Stimulated activated memory B cell treated with anti-CD40 and anti-IgM and Interleukin-4, amounts not matched to agents 10 μg/mL and 1 μg/mL and 100 μg/mL, for 72 hours (primary cell): Measurements from ENCODE around the gene LRRC19.

Source experiments
- ATAC-seq: fragments of 150-1000 bp; cut with Tn5 transposase; 2 replicates; pipeline ENCODE4 v1.10.0; 2021
- H3K27ac Mint-ChIP-seq: one replicate; pipeline ENCODE4 v1.8.0; 2022; ENCODE audit warnings: mild to moderate bottlenecking, mixed read lengths
- H3K27me3 Mint-ChIP-seq: one replicate; pipeline ENCODE4 v1.8.0; 2022; ENCODE audit warnings: mixed read lengths
- H3K36me3 Mint-ChIP-seq: one replicate; pipeline ENCODE4 v1.8.0; 2022; ENCODE audit warnings: mixed read lengths
- H3K4me1 Mint-ChIP-seq: one replicate; pipeline ENCODE4 v1.8.0; 2022; ENCODE audit warnings: mixed read lengths
- H3K4me3 Mint-ChIP-seq: one replicate; pipeline ENCODE4 v1.8.0; 2022; ENCODE audit warnings: mild to moderate bottlenecking, moderate library complexity, mixed read lengths
- H3K9me3 Mint-ChIP-seq: one replicate; pipeline ENCODE4 v1.8.0; 2022; ENCODE audit warnings: mixed read lengths

Gene LRRC19

DNA sequence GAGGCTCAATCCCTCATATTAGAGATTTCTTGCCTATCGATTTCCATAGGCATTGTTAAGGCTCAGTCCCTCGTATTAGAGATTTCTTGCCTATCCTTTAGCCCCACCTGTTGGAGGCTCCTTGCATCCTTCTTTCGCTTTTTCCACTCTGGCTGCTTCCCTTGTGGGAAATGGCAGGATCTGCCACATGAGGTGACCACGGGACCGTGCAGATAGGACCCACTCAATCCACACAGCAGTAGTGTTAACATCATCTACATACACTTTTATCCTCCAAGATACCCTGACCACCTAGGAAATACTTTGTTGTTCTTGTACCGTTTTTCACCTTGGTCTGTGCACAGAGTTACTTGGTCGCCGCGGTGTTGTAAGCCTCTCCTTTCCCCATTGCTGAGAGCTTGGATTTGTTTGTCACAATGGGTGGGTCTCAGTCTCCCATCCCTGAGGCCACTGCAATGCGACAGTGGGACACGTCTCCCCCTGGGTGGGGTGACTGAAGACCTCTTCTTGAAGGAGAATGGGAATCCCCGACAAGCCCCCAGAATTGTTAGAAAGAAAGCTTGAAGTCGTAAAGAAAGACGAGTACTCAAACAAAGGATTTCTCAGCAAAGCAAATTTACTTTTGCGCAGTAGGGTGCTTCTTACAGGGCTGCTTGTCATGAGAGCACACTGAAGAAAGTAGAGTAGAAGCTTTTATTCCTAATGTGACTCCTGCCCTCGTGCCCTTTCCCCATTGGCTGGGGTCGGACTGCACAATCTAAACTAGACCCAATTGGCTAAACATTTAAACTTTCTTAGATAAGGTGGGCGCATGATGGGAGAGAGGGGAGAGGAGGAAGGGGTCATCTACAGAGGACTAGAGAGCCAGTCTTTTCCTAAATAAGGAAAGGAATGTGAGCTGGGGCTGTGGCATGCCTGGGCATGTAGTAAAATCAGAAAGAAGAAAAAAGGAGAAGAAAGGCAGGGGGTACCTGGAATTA is 29.5 kb downstream of the LRRC19 start:
- Mint-ChIP-seq H3K27ac (no peak overlapping the region), H3K4me3 (no peak overlapping the region), H3K27me3 (no peaks in the 10 kb centered on the region), H3K36me3 (peaks cover 25% of the 10 kb centered on the region), H3K4me1 (no peaks in the 10 kb centered on the region), H3K9me3 (no peaks in the 10 kb centered on the region)
- ATAC-seq = no peak

DNA sequence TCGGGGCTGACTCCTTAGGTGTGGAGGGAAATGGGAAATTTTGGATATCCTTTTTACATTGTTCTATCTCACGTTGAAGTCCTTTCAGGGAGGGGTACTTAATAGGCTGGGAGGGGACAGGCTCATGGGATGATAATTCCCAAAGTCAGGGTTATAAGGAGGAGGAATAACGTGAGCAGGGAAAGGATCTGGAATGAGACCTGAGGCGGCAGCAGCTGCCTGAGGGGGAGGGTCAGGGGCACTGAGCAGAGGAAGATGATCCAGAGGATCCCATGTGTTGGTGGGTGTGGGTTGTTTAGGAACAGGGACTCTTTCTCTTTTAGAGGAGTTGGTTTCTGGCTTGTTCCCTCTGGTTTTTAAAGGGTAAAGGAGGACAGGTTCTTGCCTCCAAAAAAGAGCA is 30.5 kb downstream of the LRRC19 start:
- Mint-ChIP-seq H3K36me3 (peaks cover 29% of the 10 kb centered on the region), H3K27me3 (no peaks in the 10 kb centered on the region), H3K4me3 (no peak overlapping the region), H3K4me1 (no peaks in the 10 kb centered on the region), H3K27ac (peak overlapping the region; percentile 35), H3K9me3 (no peaks in the 10 kb centered on the region)
- no peak for ATAC-seq

GRCh38 chr9:26973989-26974388 is 31.5 kb downstream of the LRRC19 start:
- no peak overlapping the region for H3K4me3 Mint-ChIP-seq
- H3K36me3 Mint-ChIP-seq = peaks cover 36% of the 10 kb centered on the region
- H3K27ac Mint-ChIP-seq = no peak overlapping the region
- peaks cover 5% of the 10 kb centered on the region for H3K9me3 Mint-ChIP-seq
- ATAC-seq = no peak
- H3K27me3 Mint-ChIP-seq = no peaks in the 10 kb centered on the region
- no peaks in the 10 kb centered on the region for H3K4me1 Mint-ChIP-seq

DNA sequence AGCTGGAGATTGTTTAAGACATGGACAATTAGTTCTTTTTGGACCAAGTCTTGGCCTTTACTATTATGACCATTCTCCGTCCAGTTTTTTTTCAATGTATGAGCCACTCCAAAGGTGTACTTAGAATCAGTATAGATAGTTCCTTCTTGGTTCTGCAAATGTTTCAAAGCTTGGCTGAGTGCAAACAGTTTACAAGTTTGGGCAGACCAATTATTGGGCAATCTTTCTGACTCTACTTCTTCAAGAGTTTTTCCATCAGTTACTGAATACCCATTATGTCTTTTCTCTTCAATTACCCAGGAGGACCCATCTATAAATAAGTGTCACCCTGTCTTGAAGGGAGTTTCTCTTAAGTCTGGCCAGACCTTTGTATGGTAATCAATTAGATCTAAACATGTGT is 33.8 kb downstream of the LRRC19 start:
- Mint-ChIP-seq H3K27ac (no peak overlapping the region), H3K4me1 (peaks cover 8% of the 10 kb centered on the region), H3K27me3 (no peaks in the 10 kb centered on the region), H3K9me3 (peaks cover 5% of the 10 kb centered on the region), H3K36me3 (peaks cover 38% of the 10 kb centered on the region), H3K4me3 (no peak overlapping the region)
- ATAC-seq = no peak

DNA sequence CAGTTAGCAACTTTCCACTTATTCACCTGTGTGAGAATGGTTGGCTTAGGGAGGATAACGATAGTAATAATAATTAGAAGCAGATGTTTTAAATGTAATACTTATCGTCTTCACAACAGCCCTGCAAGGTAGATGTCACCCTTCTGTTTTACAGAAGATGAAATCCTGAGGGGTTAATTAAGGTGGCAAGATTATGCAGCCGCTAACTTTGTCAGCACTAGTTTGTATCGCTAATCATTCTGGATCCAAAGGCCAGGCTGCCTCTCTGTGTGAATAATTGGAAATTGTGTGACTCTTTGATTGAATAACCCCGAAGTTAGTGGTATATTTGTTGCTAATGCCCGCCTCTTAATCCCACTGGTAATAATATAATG is 48.6 kb downstream of the LRRC19 start:
- ATAC-seq = no peak
- Mint-ChIP-seq H3K36me3 (peaks cover 5% of the 10 kb centered on the region), H3K9me3 (no peaks in the 10 kb centered on the region), H3K4me1 (peaks cover 25% of the 10 kb centered on the region), H3K27ac (peak overlapping the region; percentile 96), H3K4me3 (peak overlapping the region; percentile 81), H3K27me3 (no peaks in the 10 kb centered on the region)

GRCh38 chr9:26955921-26956859 is 49.3 kb downstream of the LRRC19 start, which contains the start of gene IFT74:
Gene IFT74 (plus strand): TSS chr9:26956412. CDS start chr9:26961968, 5,556 bp downstream.
- H3K27ac Mint-ChIP-seq = peak within 1 kb of the TSS; percentile 96
- H3K4me1 Mint-ChIP-seq = peaks cover 19% of the 10 kb centered on the region
- H3K36me3 Mint-ChIP-seq = no peaks in the 10 kb centered on the region
- peak within 1 kb of the TSS; percentile 81 for H3K4me3 Mint-ChIP-seq
- no peaks in the 10 kb centered on the region for H3K9me3 Mint-ChIP-seq
- peak; percentile 100 for ATAC-seq
- H3K27me3 Mint-ChIP-seq = no peaks in the 10 kb centered on the region

GRCh38 chr9:26955222-26955903 is 50.1 kb downstream of the LRRC19 start:
- Mint-ChIP-seq H3K27me3 (no peaks in the 10 kb centered on the region), H3K36me3 (no peaks in the 10 kb centered on the region), H3K27ac (peak overlapping the region; percentile 96), H3K9me3 (no peaks in the 10 kb centered on the region), H3K4me3 (peak overlapping the region; percentile 81), H3K4me1 (peaks cover 18% of the 10 kb centered on the region)
- no peak for ATAC-seq

- H3K36me3 Mint-ChIP-seq = no peaks in the 10 kb centered on the region
- ATAC-seq = no peak
- H3K9me3 Mint-ChIP-seq = no peaks in the 10 kb centered on the region
- peaks cover 2% of the 10 kb centered on the region for H3K27me3 Mint-ChIP-seq
- peaks cover 18% of the 10 kb centered on the region for H3K4me1 Mint-ChIP-seq
- H3K4me3 Mint-ChIP-seq = no peak overlapping the region
- peak overlapping the region; percentile 96 for H3K27ac Mint-ChIP-seq
Measured at GRCh38 chr9:26954050-26954508, 51.4 kb downstream of the LRRC19 start.

DNA sequence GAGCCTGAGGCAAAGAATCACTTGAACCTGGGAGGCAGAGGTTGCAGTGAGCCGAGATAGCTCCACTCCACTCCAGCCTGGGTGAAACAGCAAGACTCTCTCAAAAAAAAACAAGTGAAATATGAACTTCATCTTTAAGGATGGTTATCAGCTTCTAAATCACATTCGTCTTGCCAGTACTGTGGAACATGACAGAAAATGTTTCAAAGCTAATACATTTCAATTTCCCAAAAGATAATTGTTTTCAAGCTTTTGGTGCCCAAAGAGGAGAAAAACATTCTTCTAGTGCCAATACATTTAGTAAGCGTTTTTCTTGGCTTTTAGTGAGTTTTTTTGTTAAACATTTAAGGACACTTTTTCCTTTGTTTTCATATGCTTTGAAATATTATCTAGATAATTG is 53.7 kb downstream of the LRRC19 start:
- peaks cover 29% of the 10 kb centered on the region for H3K4me1 Mint-ChIP-seq

DNA sequence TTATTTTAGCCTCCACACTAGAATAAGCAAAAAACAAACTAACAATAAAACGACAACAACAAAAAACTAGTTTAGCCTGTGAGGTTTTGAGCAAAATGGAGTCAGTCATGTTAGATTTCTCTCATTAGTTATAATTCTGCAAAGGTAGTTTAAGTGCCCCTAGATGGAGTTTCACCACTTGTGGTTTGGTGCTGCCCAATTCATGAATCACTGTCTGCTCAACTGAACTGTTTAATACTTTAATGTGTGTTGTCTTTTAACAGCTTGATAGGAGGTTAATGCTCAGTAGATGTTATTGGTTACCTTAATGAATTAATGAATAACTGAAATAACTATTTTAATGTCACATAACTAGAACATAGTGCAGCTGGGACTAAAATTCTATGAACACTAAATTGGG is 55.0 kb downstream of the LRRC19 start:
- peaks cover 9% of the 10 kb centered on the region for H3K27me3 Mint-ChIP-seq
- H3K36me3 Mint-ChIP-seq = no peaks in the 10 kb centered on the region
- H3K9me3 Mint-ChIP-seq = no peaks in the 10 kb centered on the region
- no peak for ATAC-seq
- H3K4me3 Mint-ChIP-seq = no peak overlapping the region
- peaks cover 36% of the 10 kb centered on the region for H3K4me1 Mint-ChIP-seq
- no peak overlapping the region for H3K27ac Mint-ChIP-seq

More for the DNA sequence above, 53.7 kb downstream of the LRRC19 start:
- no peak overlapping the region for H3K4me3 Mint-ChIP-seq
- no peak for ATAC-seq
- H3K36me3 Mint-ChIP-seq = no peaks in the 10 kb centered on the region
- H3K9me3 Mint-ChIP-seq = no peaks in the 10 kb centered on the region
- peaks cover 9% of the 10 kb centered on the region for H3K27me3 Mint-ChIP-seq
- H3K27ac Mint-ChIP-seq = no peak overlapping the region

DNA sequence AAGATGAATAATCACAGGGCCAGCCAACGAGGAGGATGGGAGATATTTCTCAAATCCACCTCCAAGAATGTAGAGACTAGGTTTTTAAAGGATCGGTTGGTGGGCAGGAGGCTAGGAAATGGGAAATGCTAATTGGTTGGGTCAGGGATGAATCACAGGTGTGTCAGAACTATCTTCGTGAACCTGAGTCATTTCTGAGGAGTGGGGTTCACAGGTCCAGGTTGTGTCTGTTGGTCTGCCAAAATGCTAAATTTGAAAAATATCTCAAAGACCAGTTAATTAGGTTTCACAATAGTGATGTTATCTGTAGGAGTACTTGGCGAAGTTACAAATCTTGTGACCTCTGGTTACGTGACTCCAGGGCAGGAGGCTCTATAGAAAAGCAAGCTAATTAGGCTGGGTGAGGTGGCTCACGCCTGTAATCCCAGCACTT is 55.8 kb downstream of the LRRC19 start:
- Mint-ChIP-seq H3K36me3 (no peaks in the 10 kb centered on the region), H3K9me3 (no peaks in the 10 kb centered on the region), H3K4me1 (peaks cover 34% of the 10 kb centered on the region), H3K4me3 (no peak overlapping the region), H3K27me3 (peaks cover 9% of the 10 kb centered on the region), H3K27ac (no peak overlapping the region)
- ATAC-seq = no peak

DNA sequence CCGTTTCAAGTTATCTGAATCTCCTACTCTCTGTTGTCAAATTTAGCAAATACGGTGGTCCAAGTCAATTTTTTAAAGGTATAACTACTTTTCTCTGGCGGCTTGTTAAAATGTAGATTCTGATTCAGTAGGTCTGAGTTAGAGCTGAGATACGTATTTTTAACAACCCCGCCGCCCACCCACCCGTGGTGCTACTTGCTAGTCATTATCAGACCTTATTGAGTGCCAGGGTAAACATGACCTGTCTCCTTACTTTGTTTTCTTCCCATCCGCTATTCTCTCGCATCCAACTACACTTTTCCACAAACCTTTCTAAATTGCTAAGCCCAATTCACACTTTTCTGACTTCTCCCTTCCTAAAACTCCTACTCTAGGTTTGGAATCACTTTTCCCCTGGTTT is 57.7 kb downstream of the LRRC19 start:
- peaks cover 32% of the 10 kb centered on the region for H3K4me1 Mint-ChIP-seq
- H3K27me3 Mint-ChIP-seq = peaks cover 9% of the 10 kb centered on the region
- no peaks in the 10 kb centered on the region for H3K36me3 Mint-ChIP-seq
- no peak for ATAC-seq
- H3K27ac Mint-ChIP-seq = peak overlapping the region; percentile 99
- no peaks in the 10 kb centered on the region for H3K9me3 Mint-ChIP-seq
- H3K4me3 Mint-ChIP-seq = peak overlapping the region; percentile 88

- peaks cover 39% of the 10 kb centered on the region for H3K4me1 Mint-ChIP-seq
- H3K9me3 Mint-ChIP-seq = no peaks in the 10 kb centered on the region
- H3K27me3 Mint-ChIP-seq = peaks cover 9% of the 10 kb centered on the region
- H3K36me3 Mint-ChIP-seq = no peaks in the 10 kb centered on the region
- peak within 1 kb of the TSS; percentile 88 for H3K4me3 Mint-ChIP-seq
- peak within 1 kb of the TSS; percentile 99 for H3K27ac Mint-ChIP-seq
- ATAC-seq = peak; percentile 99
Measured at GRCh38 chr9:26946753-26947727, 58.4 kb downstream of the LRRC19 start, which contains the start of gene PLAA. Gene PLAA (minus strand): TSS chr9:26947242. CDS start chr9:26947045, 197 bp downstream.

DNA sequence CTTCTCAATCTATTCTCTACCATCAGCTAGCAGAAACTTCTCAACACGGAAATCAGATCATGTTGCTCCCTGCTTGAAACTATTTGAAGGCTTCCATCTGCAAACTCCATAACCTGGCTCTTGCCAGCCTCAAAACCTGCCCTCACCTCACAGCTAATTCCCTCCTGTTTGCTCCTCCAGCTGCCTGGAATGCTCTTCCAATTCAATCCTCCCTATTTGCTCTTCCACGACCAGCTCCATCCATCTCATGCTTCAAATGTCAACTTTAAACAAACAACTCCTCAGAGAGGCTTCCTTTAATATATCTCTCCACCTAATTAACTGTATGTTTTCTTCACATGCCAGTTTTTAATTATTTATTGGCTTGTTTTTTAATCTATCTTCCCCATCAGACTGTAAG is 59.9 kb downstream of the LRRC19 start:
- no peaks in the 10 kb centered on the region for H3K9me3 Mint-ChIP-seq
- no peak for ATAC-seq
- H3K27ac Mint-ChIP-seq = peak overlapping the region; percentile 99
- peak overlapping the region; percentile 88 for H3K4me3 Mint-ChIP-seq
- peaks cover 9% of the 10 kb centered on the region for H3K27me3 Mint-ChIP-seq
- H3K36me3 Mint-ChIP-seq = peaks cover 7% of the 10 kb centered on the region
- H3K4me1 Mint-ChIP-seq = peaks cover 53% of the 10 kb centered on the region
